Measurements from ENCODE around the gene DIDO1.

The DIDO1 gene

GRCh38 chr20:62943396-62943795, 17.1 kb upstream of the DIDO1 start:
- Histone ChIP-seq H3K9me2 (replicated peaks; ENCODE audit: insufficient read depth, low read length) (no peaks in the 10 kb centered on the region), H3K79me2 (ENCODE audit: insufficient read depth, low read length) (peaks cover 48% of the 10 kb centered on the region), H2AFZ (ENCODE audit: low read depth, low read length, severe bottlenecking) (no peak overlapping the region)

GRCh38 chr20:62942456-62942855, 16.2 kb upstream of the DIDO1 start:
- H3K9ac ChIP-seq (ENCODE audit: low read length) = no peak overlapping the region
- H3K36me3 ChIP-seq (ENCODE audit: low read length) = peaks cover 5% of the 10 kb centered on the region
- H3K4me2 ChIP-seq (ENCODE audit: low read depth, low read length, poor library complexity, severe bottlenecking) = no peak overlapping the region
- peaks cover 52% of the 10 kb centered on the region for H3K79me2 ChIP-seq (ENCODE audit: insufficient read depth, low read length)
- H4K20me1 ChIP-seq (ENCODE audit: low read depth, low read length) = no peaks in the 10 kb centered on the region
- H3K27ac ChIP-seq (ENCODE audit: low read depth, low read length) = no peak overlapping the region
- H3K9me3 ChIP-seq (ENCODE audit: insufficient read depth, low read length) = no peaks in the 10 kb centered on the region
- no peak overlapping the region for H3K4me3 ChIP-seq (ENCODE audit: insufficient read depth, low read length, poor library complexity, severe bottlenecking)
- H3F3A ChIP-seq (ENCODE audit: insufficient read depth) = no peaks in the 10 kb centered on the region
- TF ChIP-seq CTCF (IDR thresholded peaks at IDR 0.05; ENCODE audit: insufficient read depth, low read length, poor library complexity, severe bottlenecking) (no peak), EZH2phosphoT487 (conservative IDR thresholded peaks at IDR 0.05; ENCODE audit: low read length) (no peak)
- no peak overlapping the region for H2AFZ ChIP-seq (ENCODE audit: low read depth, low read length, severe bottlenecking)
- no peaks in the 10 kb centered on the region for H3K9me2 ChIP-seq (replicated peaks; ENCODE audit: insufficient read depth, low read length)
- H3K27me3 ChIP-seq (ENCODE audit: low read length) = no peaks in the 10 kb centered on the region

More at GRCh38 chr20:62943396-62943795, 17.1 kb upstream of the DIDO1 start:
- Histone ChIP-seq H3K36me3 (ENCODE audit: low read length) (peaks cover 9% of the 10 kb centered on the region), H3K27ac (ENCODE audit: low read depth, low read length) (no peak overlapping the region), H3K4me3 (ENCODE audit: insufficient read depth, low read length, poor library complexity, severe bottlenecking) (no peak overlapping the region), H3K9me3 (ENCODE audit: insufficient read depth, low read length) (no peaks in the 10 kb centered on the region), H3K4me2 (ENCODE audit: low read depth, low read length, poor library complexity, severe bottlenecking) (no peak overlapping the region), H3K27me3 (ENCODE audit: low read length) (no peaks in the 10 kb centered on the region), H3F3A (ENCODE audit: insufficient read depth) (no peaks in the 10 kb centered on the region), H4K20me1 (ENCODE audit: low read depth, low read length) (no peaks in the 10 kb centered on the region), H3K9ac (ENCODE audit: low read length) (no peak overlapping the region)
- TF ChIP-seq CTCF (IDR thresholded peaks at IDR 0.05; ENCODE audit: insufficient read depth, low read length, poor library complexity, severe bottlenecking) (no peak), EZH2phosphoT487 (conservative IDR thresholded peaks at IDR 0.05; ENCODE audit: low read length) (no peak)

GRCh38 chr20:62941792-62942191, 15.5 kb upstream of the DIDO1 start:
- H4K20me1 ChIP-seq (ENCODE audit: low read depth, low read length) = no peaks in the 10 kb centered on the region
- no peaks in the 10 kb centered on the region for H3K9me2 ChIP-seq (replicated peaks; ENCODE audit: insufficient read depth, low read length)
- H3K27ac ChIP-seq (ENCODE audit: low read depth, low read length) = no peak overlapping the region
- H3K9ac ChIP-seq (ENCODE audit: low read length) = no peak overlapping the region
- H3K4me3 ChIP-seq (ENCODE audit: insufficient read depth, low read length, poor library complexity, severe bottlenecking) = no peak overlapping the region
- H3K79me2 ChIP-seq (ENCODE audit: insufficient read depth, low read length) = peaks cover 56% of the 10 kb centered on the region
- no peak overlapping the region for H3K4me2 ChIP-seq (ENCODE audit: low read depth, low read length, poor library complexity, severe bottlenecking)
- peaks cover 3% of the 10 kb centered on the region for H3K36me3 ChIP-seq (ENCODE audit: low read length)
- no peaks in the 10 kb centered on the region for H3K27me3 ChIP-seq (ENCODE audit: low read length)
- no peak overlapping the region for H2AFZ ChIP-seq (ENCODE audit: low read depth, low read length, severe bottlenecking)
- no peak for TF ChIP-seq CTCF (IDR thresholded peaks at IDR 0.05; ENCODE audit: insufficient read depth, low read length, poor library complexity, severe bottlenecking)
- no peak for TF ChIP-seq EZH2phosphoT487 (conservative IDR thresholded peaks at IDR 0.05; ENCODE audit: low read length)
- H3K9me3 ChIP-seq (ENCODE audit: insufficient read depth, low read length) = no peaks in the 10 kb centered on the region
- no peaks in the 10 kb centered on the region for H3F3A ChIP-seq (ENCODE audit: insufficient read depth)

Measured in SU-DHL-6 (cell line).